ENCODE results near the gene GOLT1B.

GOLT1B gene

DNA sequence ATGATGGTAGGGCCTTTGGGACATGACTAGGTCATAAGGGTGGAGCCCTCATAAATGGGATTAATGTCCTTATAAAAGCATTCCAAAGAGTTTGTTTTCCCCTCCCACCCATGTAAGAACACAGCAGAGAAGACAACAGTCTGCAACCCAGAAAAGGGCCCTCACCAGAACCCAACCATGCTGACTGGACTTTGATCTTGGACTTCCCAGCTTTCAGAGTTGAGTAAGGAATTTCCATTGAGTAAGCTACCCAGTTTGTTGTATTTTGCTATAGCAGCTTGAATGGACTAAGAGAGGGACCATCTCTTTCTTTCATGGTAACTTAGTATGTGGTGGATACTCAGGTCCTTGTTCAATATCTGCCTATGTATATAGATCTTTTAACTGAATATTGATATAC, 21.6 kb downstream of the GOLT1B start:
- DNase-seq (ENCODE audit: low read depth, low spot score) = no peak

DNA sequence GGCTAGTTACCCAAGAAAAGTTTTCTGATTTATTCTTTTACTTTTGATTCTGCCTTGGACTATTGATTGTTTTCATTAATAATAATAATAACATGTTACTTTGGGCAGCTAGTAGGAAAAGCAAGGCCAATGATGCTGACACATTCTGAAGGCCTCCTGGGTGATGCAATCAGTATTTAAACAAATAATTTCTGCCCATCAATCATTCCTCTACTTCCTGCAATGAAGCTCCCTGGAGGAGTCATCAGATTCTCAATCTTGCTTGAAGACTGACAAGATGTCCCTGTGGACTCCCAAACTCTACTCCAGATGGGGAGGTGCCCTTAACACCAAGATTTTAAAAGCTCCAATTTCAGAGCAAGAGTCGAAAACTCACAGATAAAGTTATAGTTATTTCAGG, 24.5 kb downstream of the GOLT1B start, which contains the start of gene SPX:
SPX (plus strand) TSS at position 244 of the 400 bp plus-strand sequence. CDS start 177 bp downstream, outside the sequence.
- DNase-seq (ENCODE audit: low read depth, low spot score) = no peak

DNA sequence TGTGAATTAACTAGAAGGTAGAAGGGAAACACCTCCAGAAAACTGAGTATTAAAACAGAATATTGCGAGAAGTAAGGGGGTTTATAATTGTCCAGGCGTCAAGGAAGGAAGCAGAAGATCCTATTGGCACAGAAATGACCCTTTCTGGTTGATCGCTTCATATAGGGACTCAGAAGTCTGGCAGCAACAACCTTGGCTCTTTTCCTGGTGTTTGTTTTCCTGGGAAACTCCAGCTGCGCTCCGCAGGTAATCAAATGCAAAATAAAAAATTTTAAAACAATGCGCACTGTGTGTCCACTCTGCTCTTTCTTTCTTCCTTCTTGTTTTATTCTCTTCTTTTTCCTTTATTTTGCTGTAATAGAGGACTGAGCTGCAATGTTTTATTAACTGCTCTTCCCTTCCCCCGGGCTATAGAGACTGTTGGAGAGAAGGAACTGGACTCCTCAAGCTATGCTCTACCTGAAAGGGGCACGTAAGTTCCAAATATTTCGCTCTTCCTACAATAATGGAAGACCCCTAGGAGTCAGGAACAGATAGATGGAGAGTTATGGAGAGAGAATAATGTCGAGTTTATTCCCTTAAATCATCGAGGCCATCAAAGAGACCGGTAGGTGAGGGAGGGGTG, 25.2 kb downstream of the GOLT1B start:
- DNase-seq (ENCODE audit: low read depth, low spot score) = no peak

DNA sequence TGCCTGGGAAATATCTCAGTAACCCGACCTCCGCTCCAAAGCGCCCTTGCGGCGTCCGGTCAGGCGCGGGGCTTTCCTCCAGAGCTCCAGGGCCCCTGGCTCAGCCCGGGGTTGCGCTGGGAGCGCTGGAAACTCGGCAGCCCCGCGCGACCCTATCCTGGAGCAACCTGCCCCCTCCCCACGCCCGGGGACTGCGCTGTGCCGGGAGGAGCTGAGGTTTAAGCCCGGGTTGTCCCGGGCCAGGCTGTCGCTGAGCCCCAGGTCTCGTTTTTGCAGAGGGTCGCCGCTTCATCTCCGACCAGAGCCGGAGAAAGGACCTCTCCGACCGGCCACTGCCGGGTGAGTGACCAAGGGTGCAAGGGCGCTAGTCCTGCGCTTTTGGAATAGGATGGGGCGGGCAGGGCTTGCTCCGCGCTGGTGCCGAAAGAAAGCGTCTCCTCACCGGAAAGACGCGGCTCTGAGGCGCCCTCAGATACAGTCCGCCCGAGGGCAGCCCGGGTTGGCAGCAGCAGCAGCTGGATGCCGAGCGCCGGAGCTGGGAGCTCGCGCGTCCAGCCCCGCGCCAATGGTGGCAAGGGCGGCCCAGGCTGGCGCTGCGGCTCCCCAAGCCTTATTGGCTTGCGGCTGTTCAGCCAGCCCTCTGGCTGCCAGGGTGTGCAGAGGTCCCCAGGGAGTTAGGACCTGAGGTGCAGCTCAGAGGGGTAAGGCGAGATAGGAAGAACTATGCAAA, 26.0 kb downstream of the GOLT1B start:
- DNase-seq (ENCODE audit: low read depth, low spot score) = peak; percentile 80

DNA sequence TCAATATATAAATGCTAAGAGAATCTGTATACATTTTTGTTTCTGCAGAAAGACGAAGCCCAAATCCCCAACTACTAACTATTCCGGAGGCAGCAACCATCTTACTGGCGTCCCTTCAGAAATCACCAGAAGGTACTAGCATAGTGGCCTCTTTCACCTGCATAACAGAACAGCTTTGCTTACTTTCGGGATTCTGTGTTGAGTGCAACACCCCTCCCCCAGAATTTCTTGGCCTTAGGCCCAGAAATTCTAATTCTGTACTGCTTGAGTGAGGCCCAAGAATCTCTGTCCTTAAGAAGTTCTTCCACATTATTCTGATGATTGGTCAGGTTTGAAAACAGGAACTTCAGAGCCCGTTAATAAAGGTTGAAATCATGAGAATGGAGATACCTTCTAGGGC, 27.4 kb downstream of the GOLT1B start:
- DNase-seq (ENCODE audit: low read depth, low spot score) = peak; percentile 77

DNA sequence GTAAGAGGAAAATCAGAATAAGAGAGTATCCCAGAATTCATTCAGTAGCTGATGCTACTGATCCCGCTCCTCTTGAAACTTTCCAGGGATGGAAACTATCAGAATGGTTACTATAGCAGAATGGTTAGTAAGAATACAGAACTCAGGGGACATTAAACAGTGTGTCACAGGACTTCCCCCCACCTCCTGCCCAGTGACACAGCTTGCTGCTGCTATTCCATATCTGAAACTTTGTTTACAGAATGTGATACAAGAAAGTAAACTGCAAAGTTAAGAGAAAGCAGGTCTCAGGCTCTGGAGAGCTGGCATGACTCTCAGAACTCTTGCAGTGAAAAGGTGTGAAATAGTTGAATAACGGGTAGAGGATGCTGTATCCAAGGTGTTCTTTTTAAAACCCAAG, 27.9 kb downstream of the GOLT1B start:
- DNase-seq (ENCODE audit: low read depth, low spot score) = no peak

DNA sequence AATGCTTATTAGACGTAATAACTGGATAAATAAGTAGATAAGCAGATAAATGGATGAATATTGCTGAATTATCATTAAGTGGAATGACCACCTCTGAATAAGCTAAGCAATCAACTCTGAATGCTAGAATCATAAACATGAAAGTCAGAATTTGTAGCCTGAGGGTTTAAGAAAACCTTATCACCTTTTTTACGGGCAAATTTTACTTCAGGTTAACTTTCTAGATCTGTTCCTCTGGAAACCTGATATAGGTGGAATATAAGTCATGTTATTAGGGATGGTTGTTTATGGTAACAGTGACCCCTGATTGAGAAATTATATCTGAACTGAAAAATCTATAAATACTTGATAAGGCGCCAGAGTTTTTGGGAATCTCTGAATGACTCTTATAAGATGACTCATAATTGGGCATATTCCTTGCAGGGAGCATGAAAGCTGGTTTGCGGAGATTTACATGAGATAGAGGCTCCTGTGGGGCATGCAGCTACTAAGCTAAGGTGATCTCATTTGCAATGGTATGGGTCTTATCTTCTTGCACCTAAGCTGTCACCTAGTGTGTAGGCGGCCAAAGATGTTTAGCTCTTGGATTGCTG, 36.6 kb downstream of the GOLT1B start:
- DNase-seq (ENCODE audit: low read depth, low spot score) = no peak

DNA sequence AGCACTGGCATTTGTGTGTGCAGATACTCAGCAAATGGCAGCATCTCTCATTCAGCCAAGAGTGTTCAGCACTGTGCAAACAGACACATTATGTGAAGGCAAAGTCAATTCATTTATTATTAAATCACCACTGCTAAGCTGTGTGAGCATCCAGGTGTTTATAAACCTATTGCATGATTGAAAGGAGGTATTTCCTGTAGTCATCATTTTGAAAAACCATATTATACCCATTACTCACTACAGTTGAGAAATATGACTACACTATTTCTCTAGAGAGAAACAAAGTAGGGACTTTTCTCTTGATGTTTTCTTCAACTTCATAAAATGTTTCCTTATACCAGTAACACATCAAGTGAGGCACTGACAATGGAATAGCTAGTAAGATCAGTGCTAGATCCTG, 38.2 kb downstream of the GOLT1B start:
- DNase-seq (ENCODE audit: low read depth, low spot score) = no peak

DNA sequence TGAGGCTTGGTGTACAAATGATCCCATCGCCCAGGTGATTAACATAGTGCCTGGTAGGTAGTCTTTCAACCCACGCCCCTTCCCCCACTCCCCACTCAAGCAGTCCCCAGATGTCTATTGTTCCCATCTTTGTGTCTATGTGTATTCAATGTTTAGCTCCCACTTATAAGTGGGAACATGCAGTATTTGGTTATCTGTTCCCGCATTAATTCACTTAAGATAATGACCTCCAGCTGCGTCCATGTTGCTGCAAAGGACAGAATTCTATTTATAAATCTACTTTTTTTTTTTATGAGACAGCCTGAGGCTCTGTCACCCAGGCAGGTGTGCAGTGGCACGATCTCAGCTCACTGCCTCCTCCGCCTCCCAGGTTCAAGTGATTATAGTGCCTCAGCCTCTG, 40.2 kb downstream of the GOLT1B start:
- DNase-seq (ENCODE audit: low read depth, low spot score) = no peak

DNA sequence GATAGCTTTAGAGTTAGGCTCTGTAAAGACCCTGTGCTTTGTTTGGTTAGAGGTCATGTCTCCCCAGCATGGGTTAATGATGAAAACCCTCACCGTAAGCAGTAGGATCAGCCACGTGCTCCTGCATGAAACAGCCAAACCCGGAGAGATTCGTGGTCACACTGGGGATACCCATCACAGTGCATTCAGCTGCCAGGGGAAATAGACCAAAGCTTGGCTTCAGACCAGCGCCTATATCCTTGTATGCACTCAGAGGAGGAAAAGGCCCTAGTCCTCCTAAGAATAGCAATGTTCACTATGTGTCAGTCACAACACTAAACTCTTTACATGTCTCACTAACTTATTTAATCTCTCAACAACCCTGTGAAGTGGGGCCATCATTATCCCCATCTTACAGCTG, 40.8 kb downstream of the GOLT1B start:
- DNase-seq (ENCODE audit: low read depth, low spot score) = no peak

DNA sequence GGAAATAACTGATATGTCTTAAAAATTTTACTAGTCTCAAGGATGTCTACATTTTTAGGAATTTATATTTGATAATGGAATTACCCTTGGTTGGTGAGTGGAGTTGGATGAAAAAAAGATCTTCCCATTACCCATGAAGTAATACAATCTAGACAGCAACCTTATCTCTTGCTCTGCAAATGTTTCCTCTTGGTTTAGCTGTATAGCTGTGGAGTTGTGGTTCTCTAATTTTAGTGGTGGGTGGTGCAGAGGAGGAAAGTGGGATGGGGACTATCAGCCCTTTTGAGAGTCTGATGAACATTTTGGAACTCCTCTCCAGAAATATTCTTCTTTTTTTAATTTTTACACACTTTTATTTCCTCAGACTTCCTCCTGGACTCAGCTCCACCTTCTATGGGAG, 41.6 kb downstream of the GOLT1B start:
- no peak for DNase-seq (ENCODE audit: low read depth, low spot score)

DNA sequence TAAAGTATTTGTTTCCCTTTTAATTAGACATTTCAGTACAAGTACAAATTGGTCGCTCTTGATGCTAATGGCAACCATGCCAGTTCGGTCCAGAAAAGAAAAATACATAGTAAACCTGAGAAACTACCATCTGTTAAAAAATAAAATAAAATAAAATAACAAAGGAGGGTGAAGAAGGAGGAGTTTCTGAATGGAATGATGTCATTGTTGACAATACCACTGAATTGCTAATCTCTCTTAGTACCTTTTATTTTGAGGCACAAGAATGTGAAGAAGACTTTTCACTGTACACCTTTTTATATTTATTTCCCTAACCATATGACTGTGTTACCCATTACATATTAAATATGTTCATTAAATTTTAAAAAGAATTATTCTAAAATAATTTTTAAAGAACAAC, 44.0 kb downstream of the GOLT1B start:
- no peak for DNase-seq (ENCODE audit: low read depth, low spot score)

DNA sequence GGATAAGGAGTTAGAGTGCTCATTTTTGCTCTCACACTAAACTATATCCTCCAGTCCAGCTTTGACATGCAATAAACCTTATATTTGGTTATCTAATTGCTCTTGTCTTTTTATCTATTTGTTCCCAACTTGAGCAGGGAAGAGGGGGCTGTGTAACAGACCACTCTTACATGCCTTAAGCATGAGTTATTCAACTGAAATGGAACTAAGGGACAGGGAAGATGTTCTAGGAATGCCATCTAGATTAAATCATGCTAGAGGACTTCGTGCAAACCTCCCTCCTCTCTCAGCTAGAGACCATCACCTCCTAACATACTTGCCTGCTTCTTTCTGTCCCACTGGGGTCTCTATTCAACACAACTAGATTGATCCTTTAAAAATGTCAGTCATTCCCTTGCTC, 45.1 kb downstream of the GOLT1B start:
- no peak for DNase-seq (ENCODE audit: low read depth, low spot score)

DNA sequence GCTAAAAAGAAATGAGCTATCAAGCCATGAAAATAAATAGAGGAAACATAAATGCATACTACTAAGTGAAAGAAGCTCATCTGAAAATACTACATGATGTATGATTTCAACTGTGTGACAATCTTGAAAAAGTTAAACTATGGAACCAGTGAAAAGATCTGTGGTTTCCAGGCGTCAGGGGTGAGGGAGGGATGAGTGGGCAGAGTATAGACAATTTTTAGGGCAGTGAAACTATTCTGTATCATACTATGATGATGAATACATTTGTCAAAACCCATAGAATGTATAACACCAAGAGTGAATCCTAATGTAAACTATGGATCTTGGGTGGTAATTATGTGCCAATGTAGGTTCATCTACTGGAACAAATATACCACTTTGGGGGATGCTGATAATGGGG, 45.8 kb downstream of the GOLT1B start:
- DNase-seq (ENCODE audit: low read depth, low spot score) = no peak

DNA sequence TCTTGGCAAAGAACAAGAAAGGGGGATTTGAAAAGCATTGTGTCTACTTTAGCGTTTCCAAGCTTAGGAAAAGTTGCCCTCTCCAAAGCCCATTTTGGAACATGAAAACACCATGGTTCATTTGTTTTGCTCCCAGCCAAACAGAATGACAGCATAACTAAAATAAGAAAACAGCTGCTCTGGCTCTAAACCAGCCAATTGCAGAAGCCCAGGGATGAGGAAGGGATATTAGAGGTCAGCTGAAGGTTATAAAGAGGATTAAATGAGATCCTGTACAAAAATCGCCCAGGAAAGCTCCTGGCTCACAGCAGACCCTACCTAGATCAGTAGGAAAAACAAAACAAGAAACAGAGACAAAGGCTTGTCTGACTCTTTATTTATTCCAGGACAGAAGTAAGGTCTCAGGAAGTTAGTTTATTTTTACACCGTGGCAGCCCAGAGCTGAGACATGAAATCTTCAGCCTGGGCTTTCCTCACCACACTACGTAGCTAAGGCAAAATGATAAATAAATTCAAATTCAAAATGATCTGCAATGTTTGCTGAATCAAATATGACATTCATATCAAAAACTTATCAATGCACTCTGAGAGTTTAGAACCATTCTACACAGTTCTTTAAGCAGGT, 50.4 kb downstream of the GOLT1B start:
- peak; percentile 2 for DNase-seq (ENCODE audit: low read depth, low spot score)

DNA sequence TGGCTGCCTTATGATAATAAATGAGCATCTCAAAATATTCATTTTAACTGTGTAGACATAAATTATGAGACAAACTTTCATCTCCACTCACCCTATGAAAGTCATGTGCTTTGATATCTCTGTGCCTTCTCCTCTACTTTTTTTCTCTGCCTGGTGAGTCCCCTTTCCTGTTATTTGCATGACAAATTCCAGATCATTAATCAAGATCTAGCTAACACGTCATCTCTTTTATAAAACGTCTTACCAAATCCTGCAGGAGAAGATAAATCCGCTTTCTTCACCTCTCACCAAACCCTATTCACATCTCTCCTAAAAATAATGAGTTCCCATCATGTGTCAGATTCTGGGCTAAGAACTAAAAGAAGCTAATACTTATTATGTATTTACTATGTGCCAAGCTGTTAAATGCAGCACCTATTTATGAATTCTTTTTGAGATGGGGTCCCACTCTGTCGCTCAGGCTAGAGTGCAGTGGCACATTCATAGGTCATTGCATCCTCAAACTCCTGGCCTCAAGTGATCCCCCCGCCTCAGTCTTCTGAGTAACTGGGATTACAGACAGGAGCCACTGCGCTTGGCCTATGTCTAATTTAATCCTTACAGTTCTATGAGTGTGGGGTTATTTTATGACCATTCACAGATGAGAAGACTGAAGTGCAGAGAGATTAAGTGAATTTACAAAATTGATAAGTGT, 51.2 kb downstream of the GOLT1B start:
- DNase-seq (ENCODE audit: low read depth, low spot score) = no peak

DNA sequence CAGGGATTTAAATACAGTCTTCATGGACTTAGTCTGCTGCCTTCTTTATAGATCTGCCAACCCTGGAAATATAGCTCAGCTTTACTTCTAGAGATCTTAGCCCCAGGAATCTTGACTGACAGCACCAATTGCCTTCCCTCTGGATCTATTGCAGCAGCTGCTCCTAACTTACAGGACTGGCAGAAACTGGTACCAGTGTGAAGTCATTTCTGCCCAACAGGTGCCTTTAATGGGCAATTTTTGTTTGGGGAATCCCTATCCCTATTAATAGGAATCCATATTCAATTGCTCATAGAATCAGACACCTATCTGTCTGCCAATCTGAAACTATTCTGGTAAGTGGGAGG, 51.7 kb downstream of the GOLT1B start:
- DNase-seq (ENCODE audit: low read depth, low spot score) = no peak

DNA sequence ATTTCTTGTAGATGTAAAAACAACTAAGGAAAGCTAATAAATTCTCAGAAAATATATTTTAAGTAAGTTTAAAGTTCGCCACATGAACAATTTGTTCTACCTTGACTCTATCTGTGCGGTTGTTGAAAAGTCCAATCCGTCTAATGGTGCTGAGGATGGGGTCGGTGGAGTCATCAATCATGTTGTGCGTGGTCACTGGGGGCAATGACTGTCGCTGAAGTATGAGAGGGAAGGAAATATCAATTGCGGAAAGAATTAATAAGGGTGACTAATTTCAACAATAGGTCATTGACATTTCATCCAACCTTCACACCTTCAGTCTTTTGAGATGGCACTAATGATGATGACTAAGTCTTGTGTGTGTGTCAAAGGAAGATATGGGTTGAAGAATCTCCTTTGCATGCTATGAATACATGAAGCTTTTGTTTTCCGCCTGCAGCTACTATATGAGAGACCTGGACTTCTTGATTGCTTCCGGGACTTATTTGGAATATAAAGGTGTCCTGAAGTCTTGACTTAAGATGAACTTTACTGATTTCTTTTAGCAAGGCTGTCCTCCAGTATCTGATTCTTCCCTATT, 56.6 kb downstream of the GOLT1B start:
- no peak for DNase-seq (ENCODE audit: low read depth, low spot score)

DNA sequence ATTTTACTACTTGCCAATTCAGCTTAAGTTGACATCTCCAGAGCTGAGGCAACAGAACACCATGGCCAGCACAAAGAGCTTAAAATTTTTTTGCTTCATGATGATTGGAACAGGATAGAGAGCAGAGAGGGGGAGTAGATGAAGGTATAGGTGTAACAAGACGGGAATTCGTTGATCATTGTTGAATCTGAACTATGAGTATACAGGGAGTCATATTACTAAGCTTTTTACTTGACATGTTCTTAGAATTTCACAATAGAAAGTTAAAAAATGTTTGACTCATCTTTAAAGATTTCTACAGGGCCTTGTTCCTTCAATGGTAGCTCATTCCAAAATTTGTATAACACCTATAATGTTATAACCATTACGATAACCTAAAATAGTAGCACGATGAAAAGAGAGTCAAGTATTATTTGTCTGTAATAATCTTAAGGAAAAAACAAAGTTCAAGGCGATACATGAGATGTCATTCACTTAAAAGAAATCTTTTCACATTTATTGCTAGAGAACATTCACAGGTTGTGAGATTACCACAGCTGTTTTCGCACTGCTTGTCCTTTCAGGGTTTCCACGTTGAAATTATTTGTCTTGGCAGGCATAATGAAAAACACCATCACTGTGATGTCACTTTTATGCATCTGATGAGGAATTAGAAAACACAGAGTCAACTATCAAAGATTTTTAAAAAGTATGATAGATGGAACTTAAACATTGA, 58.4 kb downstream of the GOLT1B start:
- peak; percentile 60 for DNase-seq (ENCODE audit: low read depth, low spot score)

DNA sequence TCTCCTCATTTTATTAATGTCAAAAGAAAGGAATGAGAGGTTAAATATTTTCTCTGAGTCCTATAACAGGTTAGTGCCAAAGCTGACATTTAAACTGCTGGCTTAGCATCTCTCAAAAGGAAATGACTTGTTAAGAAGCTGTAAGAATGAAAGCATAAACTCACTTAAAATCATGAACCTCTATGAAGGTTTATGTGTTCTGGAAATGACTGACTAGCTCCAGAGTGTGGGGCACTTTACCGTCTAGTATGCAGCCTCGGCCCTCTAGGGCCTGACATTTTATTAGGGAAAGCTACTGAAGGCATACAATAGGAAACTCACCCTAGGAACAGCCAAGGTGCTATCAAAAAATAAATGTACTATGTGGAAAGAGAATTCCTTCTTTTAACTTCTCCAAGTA, 59.6 kb downstream of the GOLT1B start:
- no peak for DNase-seq (ENCODE audit: low read depth, low spot score)

DNA sequence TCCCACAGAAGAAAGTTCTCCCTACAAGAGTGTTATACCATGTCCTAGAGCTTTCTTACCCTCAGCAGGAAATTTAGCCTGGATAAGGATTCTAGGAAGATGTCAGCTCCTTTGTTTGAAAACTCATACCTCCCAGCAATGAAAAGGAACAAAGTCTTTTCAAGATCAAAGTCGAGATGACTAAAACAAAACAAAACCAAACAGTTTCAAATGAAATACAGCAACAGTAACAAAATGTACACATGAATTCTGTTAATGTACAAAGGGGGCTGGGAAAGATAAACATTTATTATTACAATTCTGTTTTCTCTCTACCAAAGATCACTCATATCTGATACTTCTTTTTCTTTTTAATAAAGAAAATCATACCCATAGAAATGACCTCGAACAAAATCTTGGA, 61.3 kb downstream of the GOLT1B start:
- no peak for DNase-seq (ENCODE audit: low read depth, low spot score)
